HG02852 (cell line): Measurements from ENCODE around the gene SPCS2.
"Not testable (repeated sequence)": the region's sequence is repeated elsewhere in the genome, so short reads cannot be mapped to it uniquely, and the experiment has no call there.

Experiments used
- ATAC-seq: cut with Tn5 transposase; IDR thresholded peaks from one replicate; pipeline ENCODE4 v1.9.1; 2021; ENCODE audit warnings: mild to moderate bottlenecking, moderate library complexity; ENCODE audit not compliant: unreplicated experiment

The SPCS2 gene

DNA sequence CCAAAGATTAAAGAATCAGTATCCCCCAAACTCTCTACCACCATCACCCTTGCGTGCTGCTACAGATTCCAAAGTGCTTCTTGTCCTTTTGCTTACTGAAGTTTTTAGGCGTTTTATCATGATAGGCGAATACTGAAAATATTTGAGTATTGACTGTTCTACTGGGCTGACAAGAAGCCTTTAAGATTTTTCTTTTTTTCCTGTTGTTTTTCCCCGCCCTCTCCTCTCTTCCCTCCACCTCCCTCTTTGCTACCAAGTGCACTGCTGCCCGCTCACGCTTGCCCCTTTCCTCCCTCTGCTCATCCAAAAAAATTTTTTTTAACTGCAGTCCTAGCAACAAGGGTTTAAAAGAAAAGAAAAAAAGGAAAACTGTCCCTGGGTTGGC is 679 bp downstream of the SPCS2 start:
- ATAC-seq, result no peak

DNA sequence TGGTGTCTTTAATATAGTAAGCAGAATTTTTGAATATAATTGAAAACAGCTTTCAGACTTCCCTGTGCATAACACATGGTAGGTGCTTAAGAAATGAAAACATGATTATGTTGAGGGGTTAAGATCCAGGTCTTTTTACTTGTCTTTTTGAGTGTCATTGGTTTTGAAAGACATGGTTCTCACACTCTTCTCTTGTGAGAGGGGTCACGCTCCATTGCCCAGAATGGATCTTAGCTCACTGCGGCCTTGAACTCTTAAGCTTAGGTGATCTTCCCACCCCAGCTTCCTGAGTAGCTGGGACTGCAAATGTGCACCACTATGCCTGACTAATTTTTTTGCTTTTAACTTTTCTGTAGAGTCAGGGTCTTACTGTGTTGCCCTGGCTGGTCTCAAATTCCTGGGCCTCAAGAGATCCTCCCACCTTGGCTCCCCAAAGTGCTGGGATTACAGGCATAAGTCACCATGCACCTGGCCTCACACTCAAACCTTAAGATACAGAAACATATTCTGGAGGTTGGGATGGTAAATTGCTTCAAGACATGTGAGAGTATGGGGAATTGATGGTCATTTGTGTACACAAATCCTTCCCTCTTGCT is 1.4 kb downstream of the SPCS2 start:
- ATAC-seq, result no peak

DNA sequence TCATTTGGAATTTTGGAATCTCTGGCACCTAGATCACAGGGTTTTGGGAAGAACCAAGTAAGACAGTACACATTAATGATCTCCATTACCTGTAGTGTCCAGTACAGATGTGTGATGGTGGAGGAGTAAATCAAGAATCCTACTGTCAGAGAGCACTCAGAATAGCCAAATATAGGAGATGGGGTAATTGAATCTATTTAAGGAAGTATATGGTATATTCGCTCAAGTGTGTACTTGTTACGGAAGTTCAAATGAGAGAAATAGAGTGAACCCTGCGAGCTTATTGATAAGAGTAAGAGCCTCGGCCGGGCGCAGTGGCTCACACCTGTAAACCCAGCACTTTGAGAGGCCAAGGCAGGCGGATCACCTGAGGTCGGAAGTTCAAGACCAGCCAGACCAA is 2.2 kb downstream of the SPCS2 start:
- no peak for ATAC-seq

DNA sequence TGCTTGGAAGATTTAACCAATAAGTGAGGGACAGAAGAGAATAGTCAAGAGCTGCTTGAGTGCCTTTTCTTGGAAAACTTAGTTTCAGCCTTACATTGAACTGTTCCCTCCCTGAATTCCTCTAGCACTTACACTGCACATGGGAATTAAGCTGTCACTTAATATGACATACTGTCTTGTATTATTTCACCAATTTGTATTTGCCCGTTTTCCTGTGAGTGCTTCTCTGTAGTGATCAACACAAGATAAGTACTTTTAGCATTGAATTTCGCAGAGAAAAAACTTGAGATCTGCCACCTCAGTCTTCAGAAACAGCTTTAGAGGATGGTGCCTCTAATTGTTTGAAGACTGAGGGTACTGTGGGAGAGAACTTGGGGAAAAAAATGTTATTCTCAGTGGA is 3.7 kb downstream of the SPCS2 start:
- no peak for ATAC-seq

DNA sequence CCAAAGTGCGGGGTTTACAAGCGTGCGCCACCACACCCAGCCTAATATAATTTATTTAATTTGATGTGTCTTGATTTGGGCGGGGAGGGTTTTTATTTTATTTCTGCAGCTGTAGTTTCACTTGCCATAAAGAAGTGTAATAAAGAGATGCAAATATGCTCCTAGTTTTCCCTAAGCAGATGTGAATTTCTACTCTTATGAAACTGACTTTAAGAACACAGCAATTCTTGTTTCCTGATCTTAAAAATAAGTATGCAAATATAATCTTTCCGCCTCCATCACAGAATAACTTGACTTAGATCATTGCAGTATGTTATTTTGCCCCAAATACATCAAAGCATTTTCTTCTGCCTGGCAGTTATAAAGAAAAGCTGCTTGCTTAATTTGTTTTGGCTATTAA is 4.4 kb downstream of the SPCS2 start:
- ATAC-seq, result no peak

DNA sequence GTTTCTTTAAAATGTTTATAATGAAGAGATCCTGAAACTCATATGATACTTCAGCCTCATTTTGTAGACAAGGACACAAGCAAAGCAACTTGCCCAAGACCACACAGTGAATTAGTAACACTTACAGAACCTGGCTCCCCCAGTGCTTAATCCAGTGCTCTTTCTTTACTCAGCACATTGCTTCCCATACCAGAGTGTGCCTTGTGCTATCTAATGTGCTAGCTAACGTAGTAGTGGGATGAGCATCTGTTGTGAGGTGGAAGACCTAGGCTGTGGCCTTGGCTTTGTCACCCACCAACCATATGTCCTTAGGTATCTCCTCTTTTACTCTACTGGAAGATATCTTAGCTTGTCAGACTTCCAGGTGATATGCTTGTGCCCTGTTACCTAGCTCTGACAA is 5.1 kb downstream of the SPCS2 start:
- no peak for ATAC-seq

DNA sequence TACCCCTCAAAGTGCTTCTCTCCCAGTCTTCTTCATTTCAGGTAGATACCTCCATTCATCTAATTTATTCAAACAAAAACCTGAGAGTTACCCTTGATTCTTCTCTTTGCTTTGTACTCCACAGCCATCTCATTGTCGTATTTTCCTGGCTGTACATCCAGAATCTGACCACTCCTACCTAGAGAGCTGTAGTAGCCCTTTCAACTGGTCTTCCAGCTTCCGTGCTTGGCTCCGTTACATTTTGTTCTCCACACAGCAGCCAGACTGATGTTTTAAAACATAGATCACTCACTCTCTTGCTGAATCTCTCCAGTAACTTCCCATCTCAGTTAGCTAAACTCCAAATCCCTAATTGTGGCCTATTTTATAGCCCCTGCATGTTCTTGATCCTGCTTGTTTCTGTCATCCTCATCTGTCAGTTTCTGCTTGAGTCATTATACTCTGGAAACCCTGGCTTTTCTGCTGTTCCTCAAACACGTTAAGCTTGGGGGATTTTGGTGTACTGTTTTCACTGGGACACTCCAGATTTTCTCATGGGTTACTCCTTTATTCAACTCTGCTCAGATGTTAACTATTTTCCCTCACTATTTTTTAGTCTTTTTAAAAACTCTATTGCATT is 7.4 kb downstream of the SPCS2 start:
- no peak for ATAC-seq

DNA sequence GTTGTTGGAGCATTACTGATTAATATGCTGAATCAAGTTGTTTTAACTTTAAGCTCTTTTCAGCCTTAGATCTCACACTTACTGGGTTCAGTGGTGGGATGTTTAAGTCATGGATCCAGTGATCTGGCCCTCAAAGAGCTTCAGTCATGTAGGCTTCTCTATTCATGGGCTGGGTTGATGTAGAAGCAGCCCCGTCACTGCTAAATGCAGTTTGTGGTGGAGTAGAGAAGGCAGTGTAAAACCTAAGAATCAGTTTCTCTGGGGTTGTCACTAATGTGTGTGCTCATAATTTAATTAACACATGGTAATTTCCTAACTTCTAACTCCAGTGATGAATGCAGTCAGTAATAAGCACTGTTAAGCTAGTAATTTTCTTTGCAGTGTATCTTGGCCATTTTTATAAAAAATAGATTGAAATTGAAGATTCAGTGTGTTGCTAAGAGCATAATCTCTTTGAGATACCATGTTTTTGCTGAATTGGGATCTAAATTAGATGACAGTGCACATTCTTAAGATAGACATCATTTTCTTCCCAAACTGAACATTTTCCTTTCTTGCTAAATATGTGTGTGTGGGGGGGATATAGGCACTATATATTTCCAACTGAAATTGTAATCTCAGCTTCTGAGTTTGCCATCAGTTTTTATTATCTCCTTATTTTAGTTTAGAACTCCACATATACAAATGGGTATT is 9.0 kb downstream of the SPCS2 start:
- no peak for ATAC-seq

DNA sequence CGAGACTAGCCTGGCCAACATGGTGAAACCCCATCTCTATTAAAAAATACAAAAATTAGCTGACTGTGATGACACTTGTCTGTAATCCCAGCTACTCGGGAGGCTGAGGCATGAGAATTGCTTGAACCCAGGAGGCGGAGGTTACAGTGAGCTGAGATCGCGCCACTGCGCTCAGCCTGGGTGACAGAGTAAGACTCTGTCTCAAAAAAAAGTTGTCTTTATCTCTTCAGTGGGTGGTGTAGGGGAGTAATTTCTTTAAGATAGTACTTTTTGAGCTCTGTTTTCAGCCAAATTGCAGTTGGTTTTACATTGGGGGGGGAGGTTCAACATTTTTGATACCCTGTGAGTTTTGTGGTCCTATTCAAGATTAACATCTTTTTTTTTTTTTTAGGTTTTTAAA is 11.1 kb downstream of the SPCS2 start:
- ATAC-seq, result not testable (repeated sequence)

DNA sequence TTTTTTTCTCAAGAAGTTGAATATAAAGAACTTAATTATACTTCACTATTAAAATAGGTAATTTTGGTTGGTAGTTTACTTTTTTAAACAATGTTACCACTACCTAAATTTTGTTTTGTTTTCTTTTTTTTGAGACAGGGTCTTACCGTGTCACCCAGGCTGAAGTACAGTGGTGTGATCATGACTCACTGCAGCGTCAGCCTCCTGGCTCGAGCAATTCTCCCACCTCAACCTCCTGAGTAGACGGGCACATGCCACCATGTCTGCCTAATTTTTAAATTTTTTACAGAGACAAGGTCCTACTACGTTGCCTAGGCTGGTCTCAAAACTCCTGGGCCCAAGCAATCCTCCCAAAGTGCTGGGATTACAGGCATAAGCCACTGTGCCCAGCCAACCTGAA is 17.6 kb downstream of the SPCS2 start:
- no peak for ATAC-seq

DNA sequence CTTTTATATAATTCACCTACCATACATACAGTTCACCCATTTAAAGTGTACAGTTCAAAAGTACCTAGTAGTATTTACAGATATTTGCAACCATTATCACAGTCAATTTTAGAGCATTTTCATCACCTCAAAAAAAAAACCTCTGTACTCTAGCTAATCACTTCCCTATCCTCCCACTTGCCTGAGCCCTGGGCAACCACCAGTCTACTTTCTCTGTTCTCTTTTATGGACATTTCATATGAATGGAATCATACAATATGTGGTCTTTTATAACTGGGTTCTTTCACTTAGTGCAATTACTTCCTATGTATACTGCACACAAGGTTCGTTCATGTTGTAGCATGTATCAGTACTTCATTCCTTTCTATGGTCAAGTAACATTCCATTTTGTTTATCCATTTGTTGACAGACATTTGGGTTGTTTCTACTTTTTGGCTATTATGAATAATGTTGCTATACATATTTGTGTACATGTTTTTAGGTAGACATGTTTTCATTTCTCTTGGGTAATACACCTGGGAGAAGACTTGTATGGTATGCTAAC is 21.9 kb downstream of the SPCS2 start:
- no peak for ATAC-seq

DNA sequence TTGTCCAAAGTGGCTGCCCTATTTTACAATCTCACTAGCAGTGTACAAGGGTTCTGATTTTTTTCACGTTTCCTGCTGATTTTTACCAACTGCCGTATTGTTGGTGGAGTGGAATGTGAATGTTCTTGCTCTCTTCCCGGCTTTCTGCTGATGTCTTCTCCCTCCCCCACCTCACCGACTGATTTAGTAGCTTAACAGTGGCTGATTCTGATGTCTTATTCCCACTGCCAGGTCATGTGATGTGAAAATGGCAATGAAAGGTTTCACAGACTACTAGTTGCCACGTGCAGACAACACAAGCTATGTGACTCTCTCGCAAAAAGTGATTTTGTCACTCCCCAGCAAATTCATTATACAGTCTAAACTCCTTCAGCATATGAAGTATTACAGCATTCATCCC is 22.4 kb downstream of the SPCS2 start:
- ATAC-seq, result no peak

DNA sequence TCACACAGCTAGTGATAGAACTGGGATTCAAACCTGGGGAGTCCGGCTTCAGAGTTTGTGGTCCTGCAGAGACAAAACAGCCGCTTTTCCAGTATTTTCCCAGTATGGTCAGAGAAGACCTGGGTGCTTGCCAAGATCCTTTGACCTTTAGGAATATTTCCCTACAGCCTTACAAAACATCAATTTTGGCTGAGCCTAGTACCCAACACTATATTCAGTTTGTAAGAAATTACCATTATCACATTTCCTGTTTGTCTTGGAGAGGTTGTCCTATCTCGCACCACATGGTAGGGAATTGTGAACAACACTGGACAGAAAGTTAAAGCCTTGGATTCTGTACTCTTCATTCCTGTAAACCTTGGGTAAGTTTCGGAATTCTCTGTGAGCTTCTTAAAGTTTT is 29.0 kb downstream of the SPCS2 start:
- ATAC-seq, result no peak

DNA sequence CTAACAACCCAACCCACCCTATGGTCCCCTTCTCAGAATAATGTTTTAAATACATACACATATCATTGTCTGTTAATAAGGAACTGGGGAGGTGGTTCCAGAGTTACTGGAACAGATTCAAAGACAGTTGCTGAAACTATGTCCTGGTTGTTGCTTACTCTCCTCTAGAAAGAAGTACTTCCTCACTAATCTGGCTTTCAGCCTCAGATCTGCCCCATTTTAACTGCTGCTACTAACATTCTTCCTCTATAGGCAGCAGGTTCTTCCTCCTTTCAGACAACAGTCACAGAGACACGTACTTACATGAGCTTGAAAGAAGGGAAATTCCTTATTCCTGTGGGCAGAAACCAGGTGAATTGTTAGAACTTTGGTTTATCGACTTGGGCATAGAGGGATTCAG is 31.6 kb downstream of the SPCS2 start:
- ATAC-seq, result no peak

DNA sequence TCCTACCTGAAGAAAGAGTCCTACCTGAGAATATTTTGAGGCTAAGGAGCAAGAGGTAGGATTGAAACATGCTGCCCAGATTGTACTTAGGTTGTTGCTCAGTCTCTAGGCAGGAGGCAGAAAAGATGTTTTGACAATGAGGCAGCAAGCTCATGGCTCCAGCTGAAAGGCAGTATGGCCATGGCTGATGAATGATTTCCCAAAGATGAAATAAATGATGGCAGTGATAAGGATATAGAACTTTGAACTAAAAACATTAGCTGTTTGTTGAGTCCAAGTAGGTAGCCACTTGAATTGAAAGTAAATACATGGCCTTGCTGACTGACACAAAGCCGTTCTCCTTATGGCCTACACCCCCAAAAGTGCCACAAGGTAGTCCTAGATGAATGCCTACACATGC is 32.8 kb downstream of the SPCS2 start:
- ATAC-seq, result no peak

DNA sequence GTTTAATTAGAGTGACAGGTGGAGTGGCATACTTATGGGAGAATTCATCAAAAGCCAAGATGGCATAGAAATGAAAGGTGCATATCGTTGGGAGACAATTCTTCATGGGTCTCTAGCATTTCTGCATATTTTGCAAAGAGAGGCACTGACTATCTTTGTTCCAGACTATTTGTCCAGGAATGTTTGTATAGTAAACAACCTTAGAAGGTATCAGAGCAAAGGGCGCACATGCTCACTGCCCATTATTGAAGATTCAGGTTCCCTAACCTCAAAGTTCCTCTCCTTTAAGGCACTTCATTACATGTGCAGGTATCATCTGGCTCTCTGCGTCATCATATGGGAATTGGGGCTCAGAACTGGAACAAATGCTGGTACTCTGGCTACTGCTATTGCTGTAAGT is 35.0 kb downstream of the SPCS2 start:
- no peak for ATAC-seq

DNA sequence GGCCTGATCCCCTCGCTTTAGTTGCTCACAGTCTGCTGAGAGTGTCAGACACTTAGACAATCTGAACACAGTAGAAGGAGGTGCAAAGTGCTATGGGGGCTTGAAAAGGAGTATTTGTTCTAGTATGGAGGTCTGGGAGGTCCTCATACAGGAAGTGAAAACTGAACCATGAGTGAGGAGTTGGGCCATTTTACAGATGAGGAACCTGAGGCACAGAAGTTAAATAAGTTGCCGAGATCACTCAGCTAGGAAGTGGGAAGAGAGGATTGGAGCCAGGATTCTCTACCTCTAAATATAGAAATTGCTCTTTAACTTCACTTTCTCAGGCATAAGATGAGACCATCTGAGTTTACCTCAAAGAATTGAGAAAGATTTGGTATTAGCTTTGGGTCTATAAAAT is 35.7 kb downstream of the SPCS2 start:
- ATAC-seq, result no peak

DNA sequence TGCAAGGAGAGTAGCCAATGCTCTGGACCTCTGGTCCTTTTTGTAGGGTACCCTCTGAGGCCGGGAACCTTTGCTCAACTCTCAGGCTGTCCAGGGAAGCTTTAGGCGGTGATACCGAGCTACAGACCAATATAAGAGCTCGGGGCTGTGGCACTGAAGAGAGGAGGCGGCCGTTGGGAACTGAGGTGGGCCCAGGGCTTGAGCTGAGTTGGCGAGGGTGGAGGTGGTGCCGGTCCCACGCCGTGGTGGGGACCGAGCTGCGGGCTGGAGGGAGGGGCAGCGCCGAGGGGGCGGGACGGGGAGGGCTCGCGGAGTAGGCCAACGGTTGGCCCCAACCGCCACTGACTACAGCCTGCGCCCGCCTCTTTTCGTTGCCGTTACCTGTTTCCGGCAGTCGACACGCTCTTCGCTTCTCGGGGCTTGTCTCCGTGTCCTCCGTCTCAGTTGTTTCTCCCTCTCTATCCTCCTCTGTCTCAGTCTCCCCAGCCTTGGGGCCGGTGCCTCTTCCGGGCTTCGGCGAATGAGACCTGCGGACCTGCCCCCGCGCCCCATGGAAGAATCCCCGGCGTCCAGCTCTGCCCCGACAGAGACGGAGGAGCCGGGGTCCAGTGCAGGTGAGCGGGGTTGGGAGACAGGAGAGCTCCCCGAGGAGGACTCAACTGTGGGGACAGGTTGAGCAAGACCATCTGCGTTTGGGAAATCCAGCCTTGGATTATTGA is 39.6 kb downstream of the SPCS2 start, which contains the start of gene NEU3:
Gene NEU3, plus strand, starts transcription at position 393 of the 719 bp plus-strand sequence. Its CDS starts 128 bp downstream, at position 521.
- ATAC-seq, result peak; percentile 87

DNA sequence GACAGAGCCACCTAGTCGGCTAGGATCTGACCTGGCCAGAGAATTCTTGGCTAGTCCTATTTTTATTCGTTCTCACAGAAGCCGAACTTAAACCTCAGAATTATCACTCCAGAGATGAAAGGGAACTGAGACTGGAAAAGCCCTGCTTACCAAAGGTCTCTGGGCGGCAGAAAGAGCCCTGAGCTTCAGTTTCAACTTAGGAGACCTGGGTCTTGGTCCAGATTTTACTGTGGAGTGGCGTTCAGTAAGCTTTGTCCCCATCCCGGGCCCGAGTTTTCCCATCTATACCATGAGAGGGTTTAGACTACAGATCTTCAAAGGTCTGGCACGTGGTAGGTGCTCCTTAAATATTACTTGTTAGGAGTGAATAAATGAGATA is 40.2 kb downstream of the SPCS2 start:
- peak; percentile 9 for ATAC-seq

DNA sequence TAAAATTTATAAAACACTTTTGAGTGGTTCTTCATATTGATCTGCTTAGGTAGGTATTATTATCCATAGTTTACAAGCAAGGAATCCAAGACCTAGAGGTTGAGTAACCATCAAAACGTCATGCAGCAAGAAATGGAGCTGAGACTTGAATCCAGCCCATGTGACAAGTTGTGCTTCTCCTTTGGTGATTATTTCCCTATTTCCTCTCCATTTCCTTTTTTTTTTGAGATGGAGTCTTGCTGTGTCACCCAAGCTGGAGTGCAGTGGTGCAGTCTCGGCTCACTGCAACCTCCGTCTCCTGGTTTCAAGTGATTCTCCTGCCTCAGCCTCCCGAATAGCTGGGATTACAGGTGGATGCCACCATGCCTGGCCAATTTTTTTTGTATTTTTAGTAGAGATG is 41.1 kb downstream of the SPCS2 start:
- not testable (repeated sequence) for ATAC-seq

DNA sequence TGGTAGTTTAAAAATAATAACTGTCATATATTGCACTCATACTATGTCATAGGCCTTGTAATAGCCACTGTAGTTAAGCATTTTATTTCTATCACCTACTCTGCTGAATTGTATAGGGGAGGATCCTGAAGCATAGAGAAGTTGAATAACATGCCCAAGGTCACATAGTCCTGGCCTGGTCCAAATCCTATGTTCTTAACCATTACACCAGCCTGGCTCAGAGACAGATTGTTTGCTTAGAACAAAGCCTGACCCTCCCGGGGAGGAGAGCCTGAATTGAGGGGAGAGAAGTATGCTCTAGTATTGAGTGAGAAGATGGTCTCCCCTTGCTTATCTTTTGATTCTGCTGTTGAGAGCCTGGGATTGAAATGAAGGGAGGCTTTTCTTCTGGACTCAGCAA is 41.9 kb downstream of the SPCS2 start:
- no peak for ATAC-seq

DNA sequence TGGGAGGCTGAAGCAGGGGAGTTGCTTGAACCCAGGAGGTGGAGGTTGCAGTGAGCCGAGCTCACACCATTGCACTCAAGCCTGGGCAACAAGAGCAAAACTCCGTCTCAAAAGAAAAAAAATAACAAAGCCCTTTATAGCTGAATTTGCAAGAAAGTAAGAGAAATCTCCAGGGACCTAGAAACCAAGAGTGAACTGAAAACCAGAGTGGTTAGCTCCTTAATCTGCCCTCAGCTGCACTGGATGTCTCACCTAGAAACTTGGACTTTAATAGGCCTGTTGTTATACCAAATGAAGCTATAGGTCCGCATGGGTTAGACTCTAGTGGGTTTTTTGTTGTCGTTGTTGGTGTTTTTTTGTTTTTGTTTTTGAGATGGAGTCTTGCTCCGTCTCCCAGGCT is 43.8 kb downstream of the SPCS2 start:
- no peak for ATAC-seq
